Left ventricle myocardium inferior (tissue), 1 donor: ENCODE results near the gene DOK7. TPM values are rescaled to one million over a fixed set of nuclear protein-coding genes. Genes with fewer than 3 reads are reported as not detected.
A peak's percentile ranks its signal among the peaks of the same experiment; 100 is the strongest.
"Not testable (repeated sequence)": the region's sequence is repeated elsewhere in the genome, so short reads cannot be mapped to it uniquely, and the experiment has no call there.

Experiments used
- DNase-seq: peaks from one replicate; pipeline ENCODE4 v3.0.0-alpha.2; 2020
- H3K27ac ChIP-seq: fragments of 200-600 bp; replicated peaks from 2 replicates; pipeline ENCODE4 v1.8.0; 2021
- H3K27me3 ChIP-seq: fragments of 200-600 bp; 2 replicates; pipeline ENCODE4 v1.8.0; 2021; ENCODE audit warnings: low read depth
- H3K36me3 ChIP-seq: fragments of 200-600 bp; 2 replicates; pipeline ENCODE4 v1.8.0; 2021
- H3K4me1 ChIP-seq: fragments of 200-600 bp; 2 replicates; pipeline ENCODE4 v1.8.0; 2021
- H3K4me3 ChIP-seq: fragments of 200-600 bp; 2 replicates; pipeline ENCODE4 v1.8.0; 2021; ENCODE audit warnings: mild to moderate bottlenecking, moderate library complexity
- H3K9me3 ChIP-seq: fragments of 200-600 bp; replicated peaks from 2 replicates; pipeline ENCODE4 v1.8.0; 2021
- intact Hi-C: fragments of 100-400 bp; cut with micrococcal nuclease; formaldehyde crosslinking; loops from one replicate; pipeline ENCODE4 v1.11.0; 2022
- total RNA-seq: library from RNA; stranded (reverse); fragmentation: NEBNext Ultra II Directional; extraction: Animal tissue kit (Norgen Biotek cat#: 25700); gene quantifications from one replicate; pipeline ENCODE4 v1.2.1, GENCODE V29; 2021
- TF ChIP-seq, protein P1 (sequence below): fragments of 200-600 bp; IDR thresholded peaks from 2 replicates; pipeline ENCODE4 v1.8.0; 2021; ENCODE audit warnings: antibody characterized with exemption, mild to moderate bottlenecking, borderline replicate concordance
- donor health status: DM: no; HTN: yes; CAD: no; lungs with severe emphysema.

The DOK7 gene
- total RNA-seq, 1 donor from 2014 or later = 46.7 TPM

DNA sequence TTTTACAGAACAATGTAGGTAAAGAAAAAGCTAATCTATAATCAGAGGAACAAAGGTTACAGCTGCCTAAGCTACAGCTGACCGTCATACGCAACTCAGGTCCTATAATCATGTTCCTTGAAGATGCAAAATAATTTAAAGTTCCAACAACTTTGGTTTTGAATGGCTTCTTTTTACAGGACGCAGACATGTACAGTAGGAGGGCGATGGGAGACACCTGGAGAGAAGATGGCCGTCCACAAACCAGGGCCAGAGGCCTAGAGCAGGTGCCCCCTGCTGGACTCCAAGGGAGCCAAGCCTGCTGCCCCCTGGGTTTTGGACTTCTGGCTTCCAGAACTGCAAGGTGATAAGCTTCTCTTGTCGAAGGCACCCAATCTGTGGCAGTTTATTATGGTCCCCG, 10.7 kb upstream of the DOK7 start:
- Histone ChIP-seq H3K27me3 (no peaks in the 10 kb centered on the region), H3K9me3 (peaks cover 31% of the 10 kb centered on the region), H3K4me3 (no peak overlapping the region), H3K4me1 (no peaks in the 10 kb centered on the region), H3K36me3 (no peaks in the 10 kb centered on the region), H3K27ac (no peak overlapping the region)
- TF ChIP-seq, protein P1, sequence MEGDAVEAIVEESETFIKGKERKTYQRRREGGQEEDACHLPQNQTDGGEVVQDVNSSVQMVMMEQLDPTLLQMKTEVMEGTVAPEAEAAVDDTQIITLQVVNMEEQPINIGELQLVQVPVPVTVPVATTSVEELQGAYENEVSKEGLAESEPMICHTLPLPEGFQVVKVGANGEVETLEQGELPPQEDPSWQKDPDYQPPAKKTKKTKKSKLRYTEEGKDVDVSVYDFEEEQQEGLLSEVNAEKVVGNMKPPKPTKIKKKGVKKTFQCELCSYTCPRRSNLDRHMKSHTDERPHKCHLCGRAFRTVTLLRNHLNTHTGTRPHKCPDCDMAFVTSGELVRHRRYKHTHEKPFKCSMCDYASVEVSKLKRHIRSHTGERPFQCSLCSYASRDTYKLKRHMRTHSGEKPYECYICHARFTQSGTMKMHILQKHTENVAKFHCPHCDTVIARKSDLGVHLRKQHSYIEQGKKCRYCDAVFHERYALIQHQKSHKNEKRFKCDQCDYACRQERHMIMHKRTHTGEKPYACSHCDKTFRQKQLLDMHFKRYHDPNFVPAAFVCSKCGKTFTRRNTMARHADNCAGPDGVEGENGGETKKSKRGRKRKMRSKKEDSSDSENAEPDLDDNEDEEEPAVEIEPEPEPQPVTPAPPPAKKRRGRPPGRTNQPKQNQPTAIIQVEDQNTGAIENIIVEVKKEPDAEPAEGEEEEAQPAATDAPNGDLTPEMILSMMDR = peak; percentile 50
- DNase-seq = peak; percentile 12
- intact Hi-C loops = no loop called here

DNA sequence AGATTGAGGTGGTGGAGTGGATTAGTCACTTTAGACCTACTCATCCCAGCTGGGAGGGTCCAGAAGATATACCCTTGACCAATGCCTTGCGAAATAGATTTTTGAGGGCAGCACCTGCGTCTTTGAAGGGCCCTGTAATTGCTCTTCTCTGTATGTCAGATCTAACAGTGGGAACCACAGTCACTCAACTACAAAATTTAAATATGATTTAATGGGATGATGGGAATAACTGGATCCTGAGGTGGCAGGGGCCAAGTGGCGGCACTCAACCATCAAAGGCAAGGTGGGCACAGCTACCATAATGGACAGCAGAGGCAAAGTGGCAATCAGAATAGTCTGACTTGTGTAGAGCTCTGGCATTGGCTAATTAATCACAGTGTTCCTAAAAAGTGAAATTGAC, 7.5 kb upstream of the DOK7 start:
- H3K9me3 ChIP-seq = peaks cover 31% of the 10 kb centered on the region
- H3K4me1 ChIP-seq, H3K27ac ChIP-seq, intact Hi-C loops, DNase-seq, H3K27me3 ChIP-seq, H3K4me3 ChIP-seq, H3K36me3 ChIP-seq: not testable (repeated sequence)

DNA sequence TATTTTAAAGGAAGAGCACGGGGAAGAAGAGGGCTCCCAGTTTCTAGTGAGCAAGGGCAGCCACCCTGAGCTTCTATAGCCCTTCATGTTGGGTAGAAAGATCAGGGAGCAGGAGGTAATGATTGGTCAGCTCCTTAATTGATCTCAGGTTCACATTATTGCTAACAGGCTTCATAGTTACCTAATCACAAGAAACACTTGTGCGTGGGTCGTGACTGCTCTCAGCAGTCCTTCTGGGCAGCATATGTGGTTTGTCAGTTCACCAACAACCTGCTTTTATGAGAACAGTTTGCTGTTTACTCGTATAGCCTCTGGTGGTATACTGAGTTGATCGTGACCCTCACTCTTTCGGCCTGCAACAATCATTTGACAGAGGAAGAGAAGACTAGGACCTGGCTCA, 4.7 kb upstream of the DOK7 start:
- no peak for DNase-seq
- Histone ChIP-seq H3K27ac (no peak overlapping the region), H3K9me3 (peaks cover 31% of the 10 kb centered on the region), H3K27me3 (peaks cover 19% of the 10 kb centered on the region), H3K4me3 (no peak overlapping the region), H3K36me3 (no peaks in the 10 kb centered on the region), H3K4me1 (peaks cover 26% of the 10 kb centered on the region)
- intact Hi-C loops = no loop called here
- TF ChIP-seq, protein P1 = no peak

DNA sequence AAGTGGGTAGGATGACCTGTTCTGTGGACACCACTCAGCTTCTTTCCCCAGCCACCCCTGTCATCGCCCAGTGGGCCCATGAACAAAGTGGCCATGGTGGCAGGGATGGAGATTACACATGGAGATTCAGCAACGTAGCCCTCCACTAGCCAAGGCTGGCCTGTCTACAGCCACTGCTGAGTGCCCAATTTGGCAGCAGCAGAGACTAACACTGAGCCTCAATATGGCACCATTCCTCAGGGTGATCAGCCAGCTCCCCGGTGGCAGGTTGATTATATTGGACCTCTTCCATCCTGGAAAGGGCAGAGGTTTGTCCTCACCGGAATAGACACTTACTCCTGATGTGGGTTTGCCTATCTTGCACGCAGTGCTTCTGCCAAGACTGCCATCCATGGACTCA, 4.0 kb upstream of the DOK7 start:
- DNase-seq, intact Hi-C loops, H3K4me3 ChIP-seq: not testable (repeated sequence)

DNA sequence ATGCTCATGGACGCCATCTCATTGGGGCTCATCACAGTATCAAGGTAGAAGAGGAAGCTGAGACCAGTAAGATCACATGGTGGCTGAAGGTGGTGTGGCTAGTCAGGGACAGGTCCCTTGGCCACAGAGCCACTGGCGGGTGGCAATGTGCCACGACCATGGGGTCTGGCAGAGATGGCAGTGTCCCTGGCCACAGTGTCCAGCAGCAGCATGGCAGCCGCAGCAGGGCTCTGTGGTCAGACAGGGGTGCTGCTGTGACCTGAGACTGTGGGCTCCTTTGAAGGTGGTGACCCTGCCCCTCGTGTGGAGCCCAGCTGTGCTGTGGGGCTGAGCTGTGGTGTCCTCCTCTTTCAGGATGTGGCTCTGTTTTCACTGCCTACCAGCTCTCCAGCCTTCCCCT, 2.2 kb upstream of the DOK7 start:
- intact Hi-C loops = no loop called here
- Histone ChIP-seq H3K9me3 (peaks cover 10% of the 10 kb centered on the region), H3K36me3 (no peaks in the 10 kb centered on the region), H3K4me3 (no peak overlapping the region), H3K4me1 (peaks cover 42% of the 10 kb centered on the region), H3K27me3 (peaks cover 44% of the 10 kb centered on the region), H3K27ac (peak overlapping the region; percentile 93)
- peak; percentile 13 for DNase-seq
- TF ChIP-seq, protein P1 = no peak

More for the DNA sequence above, 4.0 kb upstream of the DOK7 start:
- H3K4me1 ChIP-seq = peaks cover 31% of the 10 kb centered on the region
- H3K27me3 ChIP-seq = peaks cover 27% of the 10 kb centered on the region
- not testable (repeated sequence) for H3K27ac ChIP-seq, H3K36me3 ChIP-seq
- peaks cover 26% of the 10 kb centered on the region for H3K9me3 ChIP-seq

DNA sequence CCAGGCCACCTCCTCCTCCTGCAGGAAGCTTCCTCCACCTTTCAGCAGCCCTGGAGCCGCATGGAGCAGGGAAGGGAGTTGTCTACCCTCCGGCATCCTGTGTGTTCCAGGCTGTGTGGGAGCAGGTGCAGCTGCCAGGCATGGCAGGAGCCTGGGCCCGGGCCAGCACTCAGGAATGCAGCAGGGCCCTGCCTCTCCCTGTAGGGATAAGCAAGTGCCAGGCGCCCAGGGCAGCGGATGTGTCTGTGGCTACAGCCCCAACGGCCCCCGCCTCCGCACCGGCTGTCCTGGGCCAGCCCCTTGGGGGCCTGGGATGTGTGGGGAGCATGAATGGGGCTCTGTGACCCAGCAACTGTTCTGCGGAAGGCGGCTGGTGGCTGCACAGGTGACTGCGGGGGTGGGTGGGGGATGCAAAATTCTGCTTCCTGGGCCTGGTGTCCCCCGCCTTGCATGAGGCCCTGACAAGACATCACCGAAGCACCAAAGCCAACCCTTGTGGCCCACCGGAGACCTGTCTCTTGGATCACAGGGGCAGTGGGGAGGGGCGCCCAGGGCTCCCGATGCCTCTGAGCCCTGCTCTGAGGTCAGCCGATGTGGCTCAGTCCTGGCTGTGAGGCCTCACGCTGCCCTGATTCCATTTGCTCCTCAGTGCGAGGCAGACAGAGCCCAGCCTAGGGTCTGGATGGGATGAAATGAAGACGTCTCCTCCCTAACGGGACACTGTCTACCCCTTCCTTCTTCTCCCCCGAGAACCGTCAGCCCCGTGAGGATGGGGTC, 1.4 kb upstream of the DOK7 start:
- H3K27me3 ChIP-seq = peaks cover 51% of the 10 kb centered on the region
- peak overlapping the region; percentile 93 for H3K27ac ChIP-seq
- intact Hi-C loops = no loop called here
- H3K36me3 ChIP-seq = no peaks in the 10 kb centered on the region
- no peak overlapping the region for H3K4me3 ChIP-seq
- peaks cover 2% of the 10 kb centered on the region for H3K9me3 ChIP-seq
- peak; percentile 83 for DNase-seq
- H3K4me1 ChIP-seq = peaks cover 50% of the 10 kb centered on the region
- TF ChIP-seq, protein P1 = no peak
